Neural progenitor cell (in vitro differentiated cells): ENCODE data around the gene NTN3.

Source experiments
- EZH2 ChIP-seq: fragments of 200-600 bp; sonication (generic); IDR thresholded peaks from 2 replicates; pipeline ENCODE4 v1.6.1; 2017; ENCODE audit warnings: antibody characterized with exemption, mild to moderate bottlenecking, moderate library complexity
- EZH2phosphoT487 ChIP-seq: fragments of 200-600 bp; sonication (generic); IDR thresholded peaks from 2 replicates; pipeline ENCODE4 v1.6.1; 2017; ENCODE audit warnings: antibody characterized with exemption
- TF ChIP-seq, protein P1 (sequence below): fragments of 200-600 bp; sonication (generic); IDR thresholded peaks from 2 replicates; pipeline ENCODE4 v1.5.1; 2017; ENCODE audit warnings: antibody characterized with exemption, mild to moderate bottlenecking

DNA sequence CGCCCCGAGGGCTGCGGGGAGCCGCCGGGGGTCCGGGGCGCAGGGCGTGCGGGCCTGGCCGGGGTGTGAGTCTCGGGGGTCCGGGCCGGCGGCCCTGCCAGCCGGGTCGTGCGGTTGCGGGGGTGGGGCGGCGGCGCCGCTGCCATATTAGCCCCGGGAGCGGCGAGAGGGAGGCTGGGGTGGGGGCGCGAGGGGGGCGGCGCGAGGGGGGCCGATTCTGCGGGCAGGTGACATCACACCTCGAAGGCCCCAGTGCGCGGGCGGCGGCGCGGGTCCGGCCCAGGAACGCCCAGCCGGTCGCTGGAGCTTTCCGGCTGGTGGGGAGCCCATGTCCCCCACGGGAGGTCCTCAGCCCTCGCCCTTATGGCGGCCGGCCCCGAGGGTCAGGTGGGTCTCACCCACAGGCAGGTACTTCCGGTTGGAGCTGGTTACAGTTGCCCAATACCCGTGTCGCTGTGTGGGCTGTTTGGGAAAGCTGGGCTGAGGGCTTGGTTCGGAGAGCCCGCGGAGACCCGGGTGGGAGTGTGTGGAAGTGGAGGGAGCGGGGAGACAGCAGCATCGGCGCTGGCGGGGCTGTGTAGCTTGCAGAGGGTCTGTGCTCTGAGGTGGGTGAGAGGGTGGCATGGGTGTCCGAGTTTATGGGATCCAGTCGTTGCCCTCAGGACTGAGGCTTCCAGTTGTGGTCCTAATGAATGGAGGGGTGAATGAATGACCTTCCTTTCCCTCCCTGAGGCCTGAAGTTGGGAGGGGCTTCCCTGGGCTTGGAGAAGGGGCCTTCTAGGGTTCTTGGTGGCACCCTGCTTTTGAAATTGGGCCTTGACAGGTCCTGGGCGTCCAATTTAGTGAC lies 43.5 kb downstream of the NTN3 start:
- TF ChIP-seq, protein P1, sequence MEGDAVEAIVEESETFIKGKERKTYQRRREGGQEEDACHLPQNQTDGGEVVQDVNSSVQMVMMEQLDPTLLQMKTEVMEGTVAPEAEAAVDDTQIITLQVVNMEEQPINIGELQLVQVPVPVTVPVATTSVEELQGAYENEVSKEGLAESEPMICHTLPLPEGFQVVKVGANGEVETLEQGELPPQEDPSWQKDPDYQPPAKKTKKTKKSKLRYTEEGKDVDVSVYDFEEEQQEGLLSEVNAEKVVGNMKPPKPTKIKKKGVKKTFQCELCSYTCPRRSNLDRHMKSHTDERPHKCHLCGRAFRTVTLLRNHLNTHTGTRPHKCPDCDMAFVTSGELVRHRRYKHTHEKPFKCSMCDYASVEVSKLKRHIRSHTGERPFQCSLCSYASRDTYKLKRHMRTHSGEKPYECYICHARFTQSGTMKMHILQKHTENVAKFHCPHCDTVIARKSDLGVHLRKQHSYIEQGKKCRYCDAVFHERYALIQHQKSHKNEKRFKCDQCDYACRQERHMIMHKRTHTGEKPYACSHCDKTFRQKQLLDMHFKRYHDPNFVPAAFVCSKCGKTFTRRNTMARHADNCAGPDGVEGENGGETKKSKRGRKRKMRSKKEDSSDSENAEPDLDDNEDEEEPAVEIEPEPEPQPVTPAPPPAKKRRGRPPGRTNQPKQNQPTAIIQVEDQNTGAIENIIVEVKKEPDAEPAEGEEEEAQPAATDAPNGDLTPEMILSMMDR, result no peak
- TF ChIP-seq EZH2 (no peak), EZH2phosphoT487 (no peak)
